ENCODE measurements around the gene EEPD1. TPM values are rescaled to one million over a fixed set of nuclear protein-coding genes. Genes with fewer than 3 reads are reported as not detected.
A peak's percentile ranks its signal among the peaks of the same experiment; 100 is the strongest.

The EEPD1 gene
- total and polyA plus RNA-seq, 4 donors, result 2.3 to 12.3 (median 7.1) TPM

- 80% methylated on average over 3 of the region's 3 CpGs for WGBS
Measured at GRCh38 chr7:36266683-36267082, 113.6 kb downstream of the EEPD1 start.

GRCh38 chr7:36272211-36272566 lies 119.1 kb downstream of the EEPD1 start:
- DNase-seq (ENCODE audit: low spot score), result no peak
- Histone ChIP-seq H3K27ac (ENCODE audit: low read depth in 1 of 2, low read length in 2 of 2) (peak overlapping the region; percentile 75 to 88), H3K4me3 (ENCODE audit: low read depth in 1 of 3, low read length in 3 of 3) (no peak overlapping the region), H3K27me3 (ENCODE audit: control insufficient read depth in 4 of 4, insufficient read depth in 4 of 4, low read length in 3 of 4) (no peaks in the 10 kb centered on the region), H3K36me3 (ENCODE audit: control insufficient read depth in 4 of 4, insufficient read depth in 3 of 4, low read depth in 1 of 4, low read length in 3 of 4) (no peaks in the 10 kb centered on the region), H3K4me1 (ENCODE audit: control insufficient read depth in 4 of 4, insufficient read depth in 4 of 4, low read length in 3 of 4) (peaks cover 5 to 26% (median 18%) of the 10 kb centered on the region in 4 donors), H3K9ac (ENCODE audit: low read depth in 1 of 2, low read length in 2 of 2) (no peak overlapping the region), H3K9me3 (ENCODE audit: control insufficient read depth in 4 of 4, low read length in 3 of 4) (no peaks in the 10 kb centered on the region)
- TF ChIP-seq TAF1 (conservative IDR thresholded peaks at IDR 0.05) (no peak), ATF3 (IDR thresholded peaks at IDR 0.05) (no peak)
- WGBS, result 84% methylated on average over 2 of the region's 2 CpGs

More at GRCh38 chr7:36266683-36267082, 113.6 kb downstream of the EEPD1 start:
- Histone ChIP-seq H3K9me3 (ENCODE audit: control insufficient read depth in 4 of 4, low read length in 3 of 4) (no peaks in the 10 kb centered on the region), H3K4me1 (ENCODE audit: control insufficient read depth in 4 of 4, insufficient read depth in 4 of 4, low read length in 3 of 4) (peaks cover 0 to 17% (median 9%) of the 10 kb centered on the region in 4 donors), H3K36me3 (ENCODE audit: control insufficient read depth in 4 of 4, insufficient read depth in 3 of 4, low read depth in 1 of 4, low read length in 3 of 4) (no peaks in the 10 kb centered on the region), H3K4me3 (ENCODE audit: low read depth in 1 of 3, low read length in 3 of 3) (no peak overlapping the region), H3K9ac (ENCODE audit: low read depth in 1 of 2, low read length in 2 of 2) (no peak overlapping the region), H3K27me3 (ENCODE audit: control insufficient read depth in 4 of 4, insufficient read depth in 4 of 4, low read length in 3 of 4) (no peaks in the 10 kb centered on the region), H3K27ac (ENCODE audit: low read depth in 1 of 2, low read length in 2 of 2) (no peak overlapping the region)
- no peak for DNase-seq (ENCODE audit: low spot score)
- TF ChIP-seq TAF1 (conservative IDR thresholded peaks at IDR 0.05) (no peak), YY1 (IDR thresholded peaks at IDR 0.05) (no peak), NR2F2 (IDR thresholded peaks at IDR 0.05) (no peak), REST (IDR thresholded peaks at IDR 0.05) (no peak), CTCF (IDR thresholded peaks at IDR 0.05; ENCODE audit: low read depth, low read length, missing input control) (no peak), HNF4G (IDR thresholded peaks at IDR 0.05) (no peak), FOXA1 (IDR thresholded peaks at IDR 0.05) (no peak), SP1 (IDR thresholded peaks at IDR 0.05) (no peak)

- 41% methylated on average over 15 of the region's 15 CpGs for WGBS
- DNase-seq (ENCODE audit: low spot score), result peak; percentile 77
- peak overlapping the region in 1 of 2 donors; percentile 72 for H3K9ac ChIP-seq (ENCODE audit: low read depth in 1 of 2, low read length in 2 of 2)
- TF ChIP-seq SP1 (IDR thresholded peaks at IDR 0.05) (peak; percentile 95), REST (IDR thresholded peaks at IDR 0.05) (peak; percentile 66), JUND (IDR thresholded peaks at IDR 0.05) (peak; percentile 88 to 94), RXRA (IDR thresholded peaks at IDR 0.05) (peak; percentile 99 to 100), ZBTB33 (IDR thresholded peaks at IDR 0.05) (peak; percentile 78), NR2F2 (IDR thresholded peaks at IDR 0.05) (peak; percentile 91), ATF3 (IDR thresholded peaks at IDR 0.05) (peak; percentile 97), RAD21 (IDR thresholded peaks at IDR 0.05) (peak; percentile 60 to 74), FOXA1 (IDR thresholded peaks at IDR 0.05) (peak; percentile 88), MAX (IDR thresholded peaks at IDR 0.05) (peak; percentile 76), HNF4G (IDR thresholded peaks at IDR 0.05) (peak; percentile 51)
Measured at GRCh38 chr7:36272567-36273269, 119.7 kb downstream of the EEPD1 start.

More at GRCh38 chr7:36272567-36273269, 119.7 kb downstream of the EEPD1 start:
- H3K4me1 ChIP-seq (ENCODE audit: control insufficient read depth in 4 of 4, insufficient read depth in 4 of 4, low read length in 3 of 4), result peaks cover 5 to 26% (median 18%) of the 10 kb centered on the region in 4 donors
- no peaks in the 10 kb centered on the region for H3K36me3 ChIP-seq (ENCODE audit: control insufficient read depth in 4 of 4, insufficient read depth in 3 of 4, low read depth in 1 of 4, low read length in 3 of 4)
- H3K9me3 ChIP-seq (ENCODE audit: control insufficient read depth in 4 of 4, low read length in 3 of 4), result no peaks in the 10 kb centered on the region
- no peaks in the 10 kb centered on the region for H3K27me3 ChIP-seq (ENCODE audit: control insufficient read depth in 4 of 4, insufficient read depth in 4 of 4, low read length in 3 of 4)
- H3K4me3 ChIP-seq (ENCODE audit: low read depth in 1 of 3, low read length in 3 of 3), result no peak overlapping the region
- H3K27ac ChIP-seq (ENCODE audit: low read depth in 1 of 2, low read length in 2 of 2), result peak overlapping the region; percentile 75 to 88

All from liver (tissue), 9 donors.